ENCODE data around the gene RNF13.
"Not testable (repeated sequence)": the region's sequence is repeated elsewhere in the genome, so short reads cannot be mapped to it uniquely, and the experiment has no call there.

RNF13 gene

DNA sequence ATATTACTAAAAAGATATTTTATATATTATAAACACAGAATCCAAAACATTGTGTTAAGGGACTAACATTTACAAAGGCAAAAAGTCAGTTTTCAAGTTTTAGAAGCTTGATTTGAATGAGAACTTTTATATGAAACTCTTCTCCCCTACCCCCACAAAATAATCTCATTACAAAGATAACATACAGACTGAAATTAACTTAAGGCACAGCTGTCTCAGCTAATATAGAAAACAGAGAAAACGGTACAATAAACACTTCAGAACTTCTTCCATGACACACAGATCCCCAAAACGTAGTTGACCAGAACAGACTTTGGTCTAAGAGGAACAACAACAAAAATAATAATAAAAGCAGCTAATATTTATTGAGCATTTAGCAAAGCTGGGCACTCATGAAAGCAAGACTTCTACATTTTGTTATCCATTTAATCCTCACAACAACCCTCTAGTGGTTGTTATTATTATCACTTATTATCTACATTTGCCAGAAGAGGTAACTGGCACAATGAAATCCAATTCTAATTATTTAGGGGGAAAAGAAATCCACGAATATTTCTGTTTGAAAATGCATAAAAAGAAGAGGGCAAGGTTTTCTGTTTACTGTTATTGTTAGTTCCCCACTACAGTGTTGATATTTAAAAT lies 89.6 kb downstream of the RNF13 start:
- DNase-seq, result peak; percentile 17

DNA sequence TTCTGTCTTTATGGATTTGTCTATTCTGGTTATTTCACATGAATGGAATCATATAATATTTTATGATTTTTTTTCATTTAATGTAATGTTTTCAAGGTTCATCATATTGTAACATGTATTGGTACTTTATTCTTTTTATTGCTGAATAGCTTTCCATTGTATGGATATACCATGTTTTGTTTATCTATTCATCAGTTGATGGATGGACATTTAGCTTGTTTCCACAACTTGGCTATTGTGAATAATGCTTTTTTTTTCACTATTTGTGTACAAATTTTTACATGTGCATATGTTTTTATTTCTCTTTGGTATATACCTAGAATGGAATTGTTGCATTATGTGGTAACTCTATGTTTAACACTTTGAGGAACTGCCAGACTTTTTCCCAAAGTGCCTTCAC lies 93.0 kb downstream of the RNF13 start:
- no peak for DNase-seq

- DNase-seq, result no peak
These were observed 95.5 kb downstream of the RNF13 start for GRCh38 chr3:149908424-149908957.

GRCh38 chr3:149909923-149910322 lies 96.9 kb downstream of the RNF13 start:
- DNase-seq, result no peak

DNA sequence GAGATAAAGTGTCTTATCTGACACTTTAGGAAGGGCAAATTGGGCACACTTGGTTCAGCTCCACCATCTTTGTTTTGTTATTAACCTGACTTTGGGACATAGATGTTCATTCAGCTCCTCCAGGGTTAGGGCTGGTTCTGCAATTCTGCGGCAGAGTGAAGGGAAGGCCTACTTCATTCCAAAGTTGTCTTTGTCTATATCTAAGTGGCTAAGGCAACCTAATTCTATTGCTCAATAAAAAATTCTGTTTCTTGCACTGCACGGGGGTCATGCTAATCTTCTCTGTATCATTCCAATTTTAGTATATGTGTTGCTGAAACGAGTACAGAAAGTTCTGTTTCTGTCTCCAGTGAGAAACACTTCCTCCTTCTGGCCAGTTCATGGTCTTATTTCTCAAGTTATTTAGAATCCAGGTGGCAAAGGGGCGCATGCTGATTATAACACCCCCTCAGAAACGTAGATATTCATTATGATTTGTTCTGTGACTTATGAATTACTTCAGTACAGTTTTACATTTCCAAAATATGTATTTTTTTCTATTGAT lies 104.2 kb downstream of the RNF13 start:
- DNase-seq, result no peak

- DNase-seq, result no peak
These were observed 106.5 kb downstream of the RNF13 start for GRCh38 chr3:149919509-149919908.

DNA sequence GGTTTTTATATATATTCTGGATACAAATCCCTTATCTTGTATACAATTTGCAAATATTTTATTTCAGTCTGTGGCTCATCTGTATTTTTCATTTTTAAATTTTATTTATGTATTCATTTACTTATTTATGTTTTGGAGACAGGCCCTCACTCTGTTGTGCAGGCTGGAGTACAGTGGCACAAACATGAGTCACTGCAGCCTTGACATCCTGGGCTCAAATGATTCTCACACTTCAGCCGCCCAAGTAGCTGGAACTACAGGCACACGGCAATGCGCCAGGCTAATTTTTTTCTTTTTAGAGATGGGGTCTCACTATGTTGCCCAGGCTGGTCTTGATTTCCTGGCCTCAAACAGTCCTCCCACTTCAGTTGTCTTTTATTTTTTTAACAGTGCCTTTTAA lies 107.1 kb downstream of the RNF13 start:
- DNase-seq, result no peak

GRCh38 chr3:149933008-149933407 lies 120.0 kb downstream of the RNF13 start:
- no peak for DNase-seq

DNA sequence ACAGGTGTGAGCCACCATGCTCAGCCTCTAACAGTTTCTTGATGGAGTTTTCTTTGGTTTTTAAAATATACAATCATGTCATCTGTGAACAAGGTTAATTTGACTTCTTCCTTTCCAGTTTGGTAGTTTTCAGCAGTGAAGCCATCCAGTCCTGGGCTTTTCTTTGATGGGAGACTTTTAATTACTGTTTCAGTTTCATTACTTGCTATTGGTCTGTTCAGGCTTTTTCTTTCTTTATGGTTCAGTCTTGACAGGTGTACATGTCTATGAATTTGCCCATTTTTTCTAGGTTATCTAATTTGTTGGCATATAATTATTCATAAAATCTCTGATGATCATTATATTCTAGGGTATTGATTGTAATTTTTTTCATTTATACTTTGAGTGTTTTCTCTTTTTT lies 120.8 kb downstream of the RNF13 start:
- no peak for DNase-seq

- DNase-seq, result peak; percentile 3
These were observed 121.5 kb downstream of the RNF13 start for GRCh38 chr3:149934524-149934923.

DNA sequence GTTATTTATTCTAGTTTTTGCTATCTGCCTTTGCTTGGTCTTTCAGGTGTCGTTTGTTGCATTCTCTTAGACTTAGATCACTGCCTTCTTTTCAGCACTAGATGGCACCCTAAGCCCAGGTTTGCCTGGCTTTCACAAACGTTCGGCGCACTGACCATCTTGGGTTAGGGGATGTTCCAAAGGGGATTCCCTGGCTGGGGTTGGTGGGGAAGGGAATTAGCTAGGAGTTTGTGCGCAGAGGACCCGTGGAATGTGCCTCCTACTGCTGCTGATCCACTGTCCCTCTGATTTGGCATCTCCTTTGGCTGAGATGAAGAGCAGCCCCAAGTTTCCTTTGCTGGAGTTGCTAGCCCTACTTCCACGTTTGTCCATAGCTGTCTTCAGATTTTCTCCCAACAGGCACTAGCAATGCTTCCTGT lies 123.8 kb downstream of the RNF13 start:
- peak; percentile 39 for DNase-seq

DNA sequence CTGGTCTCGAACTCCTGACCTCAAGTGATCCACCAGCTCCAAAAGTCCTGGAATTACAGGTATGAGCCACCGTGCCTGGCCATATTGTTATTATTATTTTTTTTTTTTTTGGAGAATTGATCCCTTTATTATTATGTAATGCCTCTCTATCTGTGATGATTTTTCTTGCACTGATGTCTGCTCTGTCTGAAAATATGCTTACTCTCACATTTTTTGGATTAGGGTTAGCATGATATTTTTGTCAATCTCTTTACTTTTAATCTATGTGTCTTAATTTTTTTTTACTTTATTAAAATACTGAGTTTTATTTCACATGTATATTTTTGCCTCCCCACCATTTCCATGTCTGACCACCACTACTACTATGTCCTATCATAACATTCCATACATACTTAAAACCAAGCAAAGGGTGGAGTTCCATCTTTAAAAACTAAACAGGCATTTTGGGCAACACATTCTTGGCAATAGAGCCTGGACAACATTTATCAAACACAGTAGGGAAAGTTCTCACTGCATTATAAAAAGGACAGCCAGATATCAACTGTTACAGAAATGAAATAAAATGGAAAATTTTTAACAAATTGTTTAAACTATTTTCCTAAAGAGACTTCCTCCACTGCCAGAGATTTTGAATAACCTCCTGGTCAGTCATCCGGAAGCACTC lies 125.5 kb downstream of the RNF13 start:
- DNase-seq, result not testable (repeated sequence)

GRCh38 chr3:149941186-149941585 lies 128.2 kb downstream of the RNF13 start:
- no peak for DNase-seq

DNA sequence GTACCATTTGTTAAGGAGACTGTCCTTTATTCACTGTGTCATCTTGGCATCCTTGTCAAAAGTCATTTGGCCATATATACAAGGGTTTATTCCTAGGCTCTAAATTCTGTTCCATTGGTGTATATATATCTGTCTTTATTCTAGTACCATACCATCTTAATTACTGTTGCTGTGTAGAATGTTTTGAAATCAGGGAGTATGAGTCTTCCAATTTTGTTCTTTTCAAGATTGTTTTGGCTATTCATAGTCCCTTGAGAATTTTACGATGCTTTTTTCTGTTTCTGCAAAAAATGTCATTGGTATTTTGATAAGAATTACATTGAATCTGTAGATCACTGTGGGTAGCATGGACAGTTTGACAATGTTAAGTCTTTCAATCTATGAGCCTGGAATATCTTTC lies 128.9 kb downstream of the RNF13 start:
- DNase-seq, result no peak

GRCh38 chr3:149942409-149942808 lies 129.4 kb downstream of the RNF13 start:
- no peak for DNase-seq

DNA sequence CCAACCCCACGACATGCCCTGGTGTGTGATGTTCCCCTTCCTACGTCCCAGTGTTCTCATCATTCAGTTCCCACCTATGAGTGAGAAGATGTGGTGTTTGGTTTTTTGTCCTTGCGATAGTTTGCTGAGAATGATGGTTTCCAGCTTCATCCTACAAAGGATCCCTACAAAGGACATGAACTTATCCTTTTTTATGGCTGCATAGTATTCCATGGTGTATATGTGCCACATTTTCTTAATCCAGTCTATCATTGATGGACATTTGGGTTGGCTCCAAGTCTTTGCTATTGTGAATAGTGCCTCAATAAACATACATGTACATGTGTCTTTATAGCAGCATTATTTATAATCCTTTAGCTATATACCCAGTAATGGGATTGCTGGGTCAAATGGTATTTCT lies 131.0 kb downstream of the RNF13 start:
- DNase-seq, result not testable (repeated sequence)

- DNase-seq, result no peak
These were observed 134.2 kb downstream of the RNF13 start for GRCh38 chr3:149947231-149947630.

GRCh38 chr3:149949181-149949580 lies 136.2 kb downstream of the RNF13 start:
- DNase-seq, result no peak

- DNase-seq, result no peak
These were observed 141.8 kb downstream of the RNF13 start for GRCh38 chr3:149954812-149955211.

DNA sequence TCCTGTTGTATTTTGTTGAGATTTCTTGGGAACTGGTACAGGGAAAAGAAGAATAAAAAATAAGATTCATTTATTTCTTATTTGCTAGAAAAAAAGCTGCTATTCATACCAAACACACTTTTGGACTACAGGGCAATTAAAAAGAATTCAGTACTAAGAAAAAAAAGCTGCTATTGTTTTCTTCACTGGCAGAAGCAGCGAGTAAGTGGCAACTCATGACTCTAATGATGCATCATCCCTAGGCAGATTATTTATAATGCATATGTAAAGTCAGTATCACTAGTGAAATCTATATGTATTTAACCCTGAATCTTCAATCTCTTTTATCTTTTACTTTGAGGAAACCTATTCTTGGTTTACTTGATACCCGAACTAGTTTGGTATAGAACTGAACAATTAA lies 142.4 kb downstream of the RNF13 start:
- no peak for DNase-seq

DNA sequence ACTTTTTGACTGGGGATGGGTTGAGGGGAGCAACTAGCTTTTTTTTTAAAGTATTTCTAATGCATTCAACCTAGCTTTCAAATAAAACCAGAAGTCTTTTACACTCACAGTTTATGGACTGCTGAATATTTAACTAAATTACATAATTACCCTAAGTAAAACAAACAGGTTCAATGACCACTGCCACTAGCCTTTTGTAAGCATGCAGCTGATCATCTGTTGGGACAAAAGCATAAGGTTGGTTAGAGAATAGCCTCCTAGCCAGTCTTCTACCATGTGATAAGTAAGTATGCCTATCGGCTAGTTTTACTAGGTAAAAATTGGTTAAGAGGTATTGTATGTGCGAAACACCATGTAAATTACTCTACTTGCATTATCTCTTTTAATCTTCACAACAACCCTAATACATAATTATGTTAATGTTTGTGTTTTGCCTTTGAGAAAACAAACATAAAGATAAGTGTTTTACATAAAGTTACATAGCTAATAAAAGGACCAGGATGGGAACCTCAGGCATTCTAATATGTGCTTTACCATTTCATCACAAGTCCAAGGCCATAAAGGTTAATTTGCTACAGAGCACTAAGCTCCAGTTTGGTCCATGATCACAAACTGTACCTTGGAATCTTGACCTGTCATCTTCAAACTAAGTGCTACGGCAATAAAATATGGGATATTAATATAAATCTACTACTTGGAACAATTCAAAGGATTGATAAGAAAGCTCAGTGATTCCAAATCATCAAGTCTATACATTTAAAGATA lies 144.5 kb downstream of the RNF13 start:
- DNase-seq, result no peak

DNA sequence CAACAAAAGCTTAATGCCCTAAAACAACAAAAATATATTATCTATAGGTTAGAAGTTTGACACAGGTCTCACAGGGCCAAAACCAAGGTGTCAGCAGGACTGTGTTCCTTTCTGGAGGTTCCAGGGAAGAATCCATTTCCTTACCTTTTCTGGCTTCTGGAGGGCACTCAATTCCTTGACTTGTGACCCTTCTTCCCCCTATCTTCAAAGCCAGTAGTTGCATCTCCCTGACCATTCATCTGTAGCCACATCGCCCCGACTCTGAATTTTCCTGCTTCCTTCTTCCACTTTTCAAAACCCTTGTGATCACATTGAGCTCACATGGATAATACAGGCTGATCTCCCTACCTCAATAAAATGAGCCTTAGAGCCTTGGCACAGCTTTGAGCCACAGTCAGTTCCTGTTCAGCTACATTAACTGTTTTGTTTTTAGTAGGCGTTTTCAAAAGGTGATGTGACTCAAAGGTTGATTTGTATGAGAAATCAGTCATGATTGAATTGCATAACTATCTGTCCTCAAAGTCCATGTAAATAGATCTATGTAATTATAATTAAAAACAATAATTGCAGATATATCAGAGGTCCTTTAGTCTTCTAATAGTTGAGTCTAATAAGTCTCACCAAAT lies 145.3 kb downstream of the RNF13 start:
- DNase-seq, result no peak

DNA sequence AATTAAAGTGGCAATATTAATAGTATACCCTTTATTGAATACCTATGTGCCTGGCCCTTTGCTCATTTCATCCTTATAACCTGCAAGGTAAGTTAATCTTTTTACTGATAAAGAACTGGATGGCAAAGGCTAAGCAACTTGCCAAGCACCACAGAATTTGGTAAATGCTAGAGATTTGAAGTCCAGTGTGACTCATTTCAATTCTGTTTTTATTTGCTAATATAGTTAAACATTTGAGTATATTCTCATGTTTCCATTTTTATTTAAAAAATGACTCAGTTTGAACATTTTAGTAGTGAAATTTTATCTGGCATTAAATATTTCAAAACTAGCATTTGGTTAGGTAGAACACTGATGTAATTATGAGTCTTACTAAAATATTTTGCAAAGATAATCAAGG lies 146.4 kb downstream of the RNF13 start:
- DNase-seq, result no peak
